Activated naive CD4-positive, alpha-beta T cell treated with anti-CD3 and anti-CD28 coated beads, Interleukin-2, amount 50 U/mL, for 72 hours (primary cell): ENCODE results near the gene TMEM144. TPM values are rescaled to one million over a fixed set of nuclear protein-coding genes. Genes with fewer than 3 reads are reported as not detected.

ENCODE experiments used
- ATAC-seq, 2 donors: fragments of 150-1000 bp; cut with Tn5 transposase; 2 replicates each; pipeline ENCODE4 v1.10.0; 2021; ENCODE audit warnings: mild to moderate bottlenecking in 2 of 2, moderate library complexity in 2 of 2
- DNase-seq, 2 donors: peaks; one replicate each; pipeline ENCODE4 v3.0.0; 2021 to 2022; ENCODE audit warnings: low spot score in 2 of 2
- H3K27ac Mint-ChIP-seq, 2 donors: one replicate each; pipeline ENCODE4 v1.8.0; 2022; ENCODE audit warnings: mild to moderate bottlenecking in 2 of 2, mixed read lengths in 2 of 2
- H3K36me3 Mint-ChIP-seq, 2 donors: one replicate each; pipeline ENCODE4 v1.8.0; 2022; ENCODE audit warnings: mixed read lengths in 2 of 2
- H3K9me3 Mint-ChIP-seq, 2 donors: one replicate each; pipeline ENCODE4 v1.8.0; 2022; ENCODE audit warnings: mixed read lengths in 2 of 2
- total RNA-seq, 2 donors: library from RNA; stranded (reverse); gene quantifications; one replicate each; pipeline ENCODE4 v1.2.3, GENCODE V29; 2022

Gene TMEM144
- total RNA-seq = under 1 TPM; 0.60 to 0.71 TPM

DNA sequence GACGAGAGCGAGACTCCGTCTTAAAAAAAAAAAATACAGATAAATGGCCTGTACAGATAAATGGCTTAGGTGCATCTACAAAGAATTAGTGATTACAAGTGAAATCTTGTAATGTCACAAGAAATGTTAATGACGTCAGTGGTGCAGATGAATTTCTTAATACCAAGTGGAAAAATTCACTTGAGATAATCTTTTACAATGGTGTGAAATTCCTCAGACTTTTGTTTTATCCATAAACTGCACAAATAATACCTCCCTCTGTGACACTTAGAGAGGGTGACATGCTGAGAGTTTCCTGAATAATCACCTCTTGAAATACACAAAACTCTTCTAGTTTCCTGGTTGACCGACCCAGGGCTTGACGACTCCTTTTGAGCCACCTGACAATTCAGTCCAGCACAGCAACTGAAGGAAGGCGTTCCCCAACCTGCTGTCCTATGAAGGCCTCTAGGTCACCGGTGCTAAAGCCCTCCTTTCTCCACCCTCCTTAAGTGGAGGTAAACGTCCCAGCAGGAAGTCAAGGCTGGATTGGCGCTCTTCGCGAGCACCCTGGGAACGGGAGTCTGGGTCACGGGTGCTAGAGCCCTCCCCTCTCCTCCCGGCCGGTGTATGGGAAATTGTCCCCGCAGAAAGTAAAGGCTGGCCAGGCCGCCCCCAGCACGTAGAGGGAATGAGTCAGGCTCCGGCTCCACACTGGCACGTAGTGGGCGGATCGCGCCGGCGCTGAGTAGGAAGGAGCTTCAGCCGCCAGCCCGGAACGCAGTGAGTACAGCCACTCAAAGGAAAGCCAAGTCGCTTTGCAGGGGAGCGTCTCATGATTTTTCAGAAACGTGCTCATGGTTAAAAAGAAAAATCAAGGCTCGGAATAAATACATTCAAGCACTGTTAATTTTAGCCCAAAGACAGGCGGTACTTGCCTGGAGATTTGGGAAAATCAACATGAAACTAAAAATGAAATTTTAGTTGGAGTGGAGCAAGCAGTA lies at the start of gene TMEM144:
TSS of gene TMEM144 (plus strand) at position 662 of the 983 bp plus-strand sequence. CDS start 2,182 bp downstream, outside the sequence.
- DNase-seq = peak in 1 of 2 donors; percentile 61
- ATAC-seq = peak; percentile 97 to 100
- Mint-ChIP-seq H3K36me3 (peaks cover 0 to 6% of the 10 kb centered on the region in 2 donors), H3K27ac (no peak within 1 kb of the TSS), H3K9me3 (peaks cover 0 to 4% of the 10 kb centered on the region in 2 donors)

DNA sequence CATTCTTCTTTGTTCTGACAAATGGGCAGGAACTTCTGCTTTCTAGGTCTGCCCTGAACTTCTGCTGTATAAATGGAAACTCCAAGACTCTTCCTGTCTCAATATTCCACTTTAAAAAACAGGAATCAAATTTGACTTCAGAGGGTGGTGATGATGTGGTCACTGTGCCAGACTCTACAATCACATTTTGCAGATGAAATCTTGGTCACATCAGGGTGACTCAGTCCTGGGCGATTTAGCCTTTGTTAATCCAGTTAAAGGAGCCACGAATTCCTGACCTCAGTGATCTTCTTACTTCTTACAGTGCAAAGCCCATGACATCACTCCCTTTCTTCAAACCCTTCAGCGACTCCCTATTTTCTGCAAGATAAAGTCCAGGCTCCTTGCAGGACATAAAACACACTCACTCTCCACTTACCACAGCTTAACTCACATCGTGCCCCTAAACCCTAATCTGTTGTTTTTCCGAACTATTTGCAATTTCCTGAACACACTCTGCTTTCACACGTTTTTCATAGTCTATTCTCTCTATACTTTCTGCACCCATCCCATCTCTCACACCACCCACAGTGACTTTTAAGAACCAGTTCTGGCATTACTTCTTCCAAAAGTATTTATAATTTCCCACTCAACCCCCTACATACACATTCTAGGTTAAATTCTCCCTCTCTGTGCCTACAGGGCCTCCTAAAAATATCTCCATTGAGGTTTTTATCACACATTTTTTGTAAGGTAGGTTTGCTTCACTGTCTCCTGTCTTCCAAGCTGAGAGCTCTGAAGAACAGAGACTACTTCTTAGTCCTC lies 48.5 kb upstream of the TMEM144 start:
- Mint-ChIP-seq H3K27ac (no peak overlapping the region), H3K9me3 (no peaks in the 10 kb centered on the region), H3K36me3 (no peaks in the 10 kb centered on the region)
- ATAC-seq = no peak
- DNase-seq = no peak

DNA sequence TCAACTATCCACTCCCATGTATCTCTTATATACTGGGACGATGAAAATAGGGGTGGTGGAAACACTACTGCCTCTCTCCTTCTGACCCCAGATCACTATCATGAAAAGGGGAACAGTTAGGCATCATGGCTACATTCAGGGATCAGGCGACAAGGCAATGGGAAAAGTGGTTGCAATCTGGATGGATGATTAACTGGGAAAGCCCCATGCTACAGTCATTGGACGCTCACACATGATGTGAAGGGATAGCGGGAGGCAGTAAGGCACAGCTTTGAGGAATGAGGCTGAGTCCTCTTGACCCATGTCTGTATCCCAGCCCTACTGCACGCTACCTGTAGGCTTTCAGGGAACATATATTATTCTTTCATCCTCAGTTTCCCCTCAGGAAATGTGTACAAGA lies 47.7 kb upstream of the TMEM144 start:
- no peaks in the 10 kb centered on the region for H3K9me3 Mint-ChIP-seq
- no peaks in the 10 kb centered on the region for H3K36me3 Mint-ChIP-seq
- no peak overlapping the region for H3K27ac Mint-ChIP-seq
- ATAC-seq = no peak
- no peak for DNase-seq

DNA sequence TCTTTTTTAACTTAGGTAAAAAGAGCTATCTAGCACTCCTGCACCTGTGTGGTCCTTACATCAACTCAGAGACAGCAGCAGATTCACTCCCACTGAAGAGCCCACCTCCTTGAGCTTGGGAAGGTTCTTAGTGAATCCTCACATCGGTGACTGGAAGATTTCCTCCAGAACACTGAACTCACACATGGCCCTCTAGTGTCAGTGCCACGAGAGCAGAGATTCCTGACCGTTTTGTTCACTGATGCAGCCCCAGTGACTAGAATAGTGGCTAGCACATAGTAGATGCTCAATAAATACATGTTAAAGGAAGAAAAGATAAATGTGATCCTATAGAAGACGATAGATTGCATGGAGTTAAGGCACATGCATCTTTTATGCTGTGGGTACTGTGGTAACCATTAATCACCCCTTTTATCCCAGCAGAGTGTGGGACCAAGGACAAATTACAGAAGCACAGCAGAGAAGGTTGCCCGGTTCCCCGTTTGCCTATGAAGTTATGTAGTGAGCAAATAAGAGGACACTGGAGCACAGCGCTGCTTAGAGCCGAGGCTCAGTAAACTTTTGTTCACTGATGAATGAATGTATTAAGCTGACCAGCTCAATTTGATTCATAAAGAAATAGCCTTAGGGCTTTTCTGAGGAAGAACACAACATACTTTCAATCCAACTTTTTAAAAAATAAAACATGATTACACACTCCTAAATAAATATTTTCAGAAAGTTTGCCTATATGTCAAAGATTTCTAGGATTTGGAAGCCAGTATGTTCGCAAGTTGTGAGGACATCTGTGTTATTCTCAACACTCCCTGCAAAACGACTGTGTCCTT lies 46.1 kb upstream of the TMEM144 start:
- no peaks in the 10 kb centered on the region for H3K36me3 Mint-ChIP-seq
- H3K9me3 Mint-ChIP-seq = no peaks in the 10 kb centered on the region
- ATAC-seq (no peak), DNase-seq (no peak)
- H3K27ac Mint-ChIP-seq = no peak overlapping the region

DNA sequence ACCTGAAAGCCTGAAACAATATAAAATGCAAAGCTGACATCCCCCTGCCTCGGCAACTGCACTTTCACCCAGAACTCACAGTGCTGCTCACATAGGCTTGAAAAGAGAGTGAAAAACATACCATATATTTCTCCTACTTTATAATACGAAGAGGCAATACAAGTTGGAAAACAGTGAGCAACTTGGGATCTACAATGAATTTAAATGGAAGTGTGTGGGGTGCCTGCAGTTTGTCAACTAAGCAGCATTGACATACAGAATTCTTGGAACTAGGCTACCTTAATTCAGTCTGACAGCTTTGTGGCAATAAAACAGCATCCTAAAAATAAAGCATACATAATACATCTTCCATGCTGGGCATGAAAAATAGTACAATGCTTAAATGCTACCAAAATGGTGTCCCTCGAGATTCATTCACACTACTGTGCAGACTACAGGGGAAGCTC lies 45.5 kb upstream of the TMEM144 start:
- no peaks in the 10 kb centered on the region for H3K9me3 Mint-ChIP-seq
- no peak for DNase-seq
- no peak overlapping the region for H3K27ac Mint-ChIP-seq
- ATAC-seq = no peak
- no peaks in the 10 kb centered on the region for H3K36me3 Mint-ChIP-seq

DNA sequence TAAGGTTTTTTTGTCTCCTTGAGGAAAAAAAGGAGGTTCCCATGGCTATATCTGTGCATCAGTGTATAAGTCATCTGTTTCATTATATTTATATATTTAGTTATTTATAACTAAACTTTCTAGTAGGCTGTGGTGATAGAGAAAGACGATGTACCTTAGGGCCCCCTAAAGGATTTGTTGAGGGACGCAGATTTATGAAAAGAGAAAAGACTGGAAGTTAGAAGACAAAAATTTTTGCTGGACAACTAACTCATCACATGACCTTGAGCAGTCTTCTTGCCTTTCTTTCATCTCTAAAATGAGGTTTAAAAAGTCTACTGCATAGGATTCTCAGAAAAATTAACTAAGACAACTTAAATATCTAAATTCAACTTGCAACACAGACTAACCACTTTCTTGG lies 43.6 kb upstream of the TMEM144 start:
- no peaks in the 10 kb centered on the region for H3K9me3 Mint-ChIP-seq
- no peak overlapping the region for H3K27ac Mint-ChIP-seq
- no peak for DNase-seq
- no peak for ATAC-seq
- no peaks in the 10 kb centered on the region for H3K36me3 Mint-ChIP-seq

DNA sequence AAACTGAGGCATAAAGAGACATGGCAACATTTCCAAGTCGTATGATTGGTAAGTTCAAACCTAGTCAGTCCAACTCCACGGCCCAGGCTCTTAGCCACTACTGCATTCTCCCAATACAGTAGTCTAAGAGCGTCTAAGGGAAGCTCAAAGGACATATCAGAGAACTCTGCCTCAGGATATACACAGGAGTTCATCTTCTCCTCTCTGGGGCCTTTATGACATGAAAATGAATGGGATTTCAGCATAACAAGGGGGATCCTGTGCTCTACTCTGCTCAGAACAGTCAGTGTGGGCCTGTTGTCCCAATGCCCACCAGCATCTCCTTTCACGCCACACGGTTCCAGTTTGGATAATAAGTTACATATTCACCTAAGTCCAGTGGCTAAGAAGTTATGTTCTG lies 41.7 kb upstream of the TMEM144 start:
- ATAC-seq = no peak

DNA sequence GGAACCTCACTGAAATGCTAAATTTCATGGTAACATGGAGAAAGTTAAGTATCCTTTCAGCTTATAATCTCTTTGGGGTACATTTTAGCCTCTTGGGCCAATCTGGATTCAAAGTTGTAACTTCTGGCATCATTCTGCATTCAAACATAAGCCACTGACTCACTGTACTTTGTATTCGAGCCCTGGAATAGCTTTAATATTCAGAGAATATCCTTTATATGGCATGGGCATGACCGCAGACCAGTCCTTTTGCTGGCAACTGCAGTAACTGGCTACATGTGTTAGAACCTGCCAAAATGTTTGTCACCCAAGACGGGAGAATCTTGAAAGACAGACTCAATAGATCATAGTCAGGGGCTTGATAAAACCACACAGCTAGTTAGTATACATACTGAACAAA lies 40.8 kb upstream of the TMEM144 start:
- no peak for ATAC-seq

More for the DNA sequence above, 41.7 kb upstream of the TMEM144 start:
- Mint-ChIP-seq H3K9me3 (no peaks in the 10 kb centered on the region), H3K36me3 (no peaks in the 10 kb centered on the region), H3K27ac (no peak overlapping the region)
- no peak for DNase-seq

DNA sequence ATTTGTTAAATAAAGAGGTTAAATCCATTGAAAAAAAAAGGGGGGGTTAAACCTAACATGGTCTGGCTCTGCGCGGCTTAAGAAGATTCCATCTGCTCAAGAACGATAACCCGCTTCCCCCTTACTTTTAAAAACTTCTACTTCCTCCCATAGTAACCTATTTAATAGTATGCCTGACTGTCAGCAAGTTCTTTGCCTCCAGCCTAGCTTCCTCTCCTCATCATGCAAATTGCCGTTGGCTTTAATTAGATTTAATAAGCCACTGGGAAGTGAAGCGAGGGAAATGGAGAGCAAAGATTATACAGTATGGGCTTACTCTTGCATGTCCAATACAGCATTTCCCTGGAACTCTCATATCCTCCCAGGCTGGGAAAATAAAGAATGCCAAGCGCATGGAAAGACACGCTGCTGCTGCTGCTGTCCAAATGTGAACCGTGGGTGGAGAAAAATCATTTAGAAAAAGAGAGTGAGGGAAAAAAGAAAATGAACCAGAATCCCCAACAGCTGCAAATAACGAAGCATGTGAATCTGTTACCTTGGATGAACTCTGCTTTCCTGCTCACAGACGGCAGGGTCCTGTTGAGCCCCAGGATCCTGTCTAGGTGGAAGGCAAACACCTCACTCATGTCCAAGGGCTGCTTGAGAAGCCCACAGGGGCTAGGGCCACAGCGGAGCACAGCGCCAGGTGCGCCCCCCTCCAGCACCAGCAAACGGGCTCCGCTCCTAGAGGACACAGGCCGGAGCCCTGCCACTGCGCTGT lies 40.2 kb upstream of the TMEM144 start:
- Mint-ChIP-seq H3K27ac (no peak overlapping the region), H3K9me3 (no peaks in the 10 kb centered on the region), H3K36me3 (no peaks in the 10 kb centered on the region)
- no peak for ATAC-seq
- no peak for DNase-seq

More for the DNA sequence above, 40.8 kb upstream of the TMEM144 start:
- Mint-ChIP-seq H3K36me3 (no peaks in the 10 kb centered on the region), H3K27ac (no peak overlapping the region), H3K9me3 (no peaks in the 10 kb centered on the region)
- no peak for DNase-seq

DNA sequence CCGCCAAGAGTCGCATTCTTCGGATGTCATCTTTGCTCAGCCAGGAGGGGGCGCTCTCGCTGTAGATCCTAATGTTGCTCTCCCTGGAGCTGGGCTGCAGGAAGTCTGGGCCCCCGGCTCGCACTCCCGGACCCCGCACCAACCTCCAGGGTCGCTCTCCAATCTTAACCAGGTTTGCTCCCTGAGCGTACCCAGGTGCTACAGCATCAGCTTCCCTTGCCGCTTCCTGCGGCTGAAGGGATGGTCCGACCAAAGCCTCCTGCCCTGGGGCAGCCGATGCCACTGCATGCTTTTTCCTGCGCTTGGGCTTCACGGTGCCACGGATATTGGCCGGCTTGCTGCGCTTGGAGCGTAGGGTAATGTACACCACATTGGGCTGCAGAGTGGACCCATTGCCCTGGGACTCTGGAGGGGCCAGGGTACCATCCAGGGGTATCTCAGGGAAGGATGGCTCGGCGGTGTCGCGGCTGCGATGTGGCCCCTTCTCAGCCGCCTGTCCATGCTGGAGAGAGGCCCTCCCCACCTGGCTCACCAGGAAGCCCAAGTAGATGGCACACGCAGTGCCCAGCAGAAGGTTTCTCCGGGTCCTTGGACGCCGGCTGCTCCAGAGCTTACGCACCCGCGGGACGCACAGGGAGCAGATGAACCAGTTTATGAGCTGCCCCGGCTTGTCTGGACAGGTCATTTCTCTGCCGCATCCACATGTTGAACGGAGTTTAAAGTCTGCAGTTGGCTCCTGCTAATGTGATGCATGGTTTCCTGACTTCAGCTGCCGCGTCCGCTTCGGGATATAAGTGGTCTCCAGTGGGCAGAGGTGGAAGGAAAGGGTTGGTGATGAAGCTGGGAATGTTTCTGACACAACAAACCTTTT lies 39.4 kb upstream of the TMEM144 start:
- Mint-ChIP-seq H3K36me3 (no peaks in the 10 kb centered on the region), H3K9me3 (no peaks in the 10 kb centered on the region), H3K27ac (no peak overlapping the region)
- peak in 1 of 2 donors; percentile 52 for DNase-seq
- peak in 1 of 2 donors; percentile 75 for ATAC-seq

DNA sequence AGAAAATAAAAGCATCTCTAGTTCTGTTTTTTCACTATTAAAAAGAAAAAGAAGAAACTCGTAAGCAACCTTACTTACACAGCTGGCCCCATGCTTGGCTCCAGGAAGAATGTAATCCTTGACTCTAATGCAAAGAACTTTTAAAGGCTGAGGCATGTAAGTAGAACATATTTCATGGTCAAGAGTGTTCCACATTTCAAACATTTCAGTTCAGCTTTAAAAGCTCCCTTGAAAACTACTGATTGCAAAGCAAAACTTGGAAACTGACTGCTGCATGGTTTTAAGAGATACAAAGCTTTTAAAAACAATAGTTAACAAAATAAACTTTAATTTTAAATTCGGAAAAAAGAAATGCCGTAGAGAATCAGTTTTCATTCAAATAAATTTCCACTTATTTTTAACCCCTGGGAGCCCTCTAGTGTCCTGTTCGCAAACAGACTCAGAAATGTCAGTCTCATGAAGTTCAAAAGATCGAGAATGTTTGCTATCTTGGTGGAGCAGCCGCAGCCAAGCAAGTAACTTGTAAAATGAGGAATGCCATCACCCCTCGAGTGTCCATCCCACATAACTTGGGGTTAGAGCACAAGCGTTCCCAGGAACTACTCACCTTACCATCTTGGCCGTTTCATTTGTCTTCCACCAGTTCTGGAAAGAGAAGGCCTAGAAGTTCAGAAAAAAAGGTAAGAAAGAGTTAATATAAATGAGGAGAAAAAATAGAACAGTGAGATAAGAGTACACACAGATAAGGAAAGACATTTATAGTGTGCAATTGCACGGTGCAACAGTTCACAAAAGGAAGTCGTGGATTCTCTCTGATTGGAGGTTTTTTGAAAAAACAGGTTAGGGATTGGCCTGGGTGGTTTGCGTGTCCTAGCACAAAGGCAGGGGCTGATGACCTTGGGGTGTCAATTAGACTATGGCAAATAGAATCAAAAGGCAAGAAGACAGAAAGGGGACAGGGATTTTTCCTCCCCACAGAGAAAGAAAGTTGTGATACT lies 37.7 kb upstream of the TMEM144 start, which contains the start of gene GASK1B:
TSS of gene GASK1B (minus strand) at position 765 of the 998 bp plus-strand sequence. CDS start 1,650 bp downstream, outside the sequence.
- H3K9me3 Mint-ChIP-seq = no peaks in the 10 kb centered on the region
- DNase-seq (no peak), ATAC-seq (peak in 1 of 2 donors; percentile 46)
- H3K36me3 Mint-ChIP-seq = no peaks in the 10 kb centered on the region
- H3K27ac Mint-ChIP-seq = no peak within 1 kb of the TSS

DNA sequence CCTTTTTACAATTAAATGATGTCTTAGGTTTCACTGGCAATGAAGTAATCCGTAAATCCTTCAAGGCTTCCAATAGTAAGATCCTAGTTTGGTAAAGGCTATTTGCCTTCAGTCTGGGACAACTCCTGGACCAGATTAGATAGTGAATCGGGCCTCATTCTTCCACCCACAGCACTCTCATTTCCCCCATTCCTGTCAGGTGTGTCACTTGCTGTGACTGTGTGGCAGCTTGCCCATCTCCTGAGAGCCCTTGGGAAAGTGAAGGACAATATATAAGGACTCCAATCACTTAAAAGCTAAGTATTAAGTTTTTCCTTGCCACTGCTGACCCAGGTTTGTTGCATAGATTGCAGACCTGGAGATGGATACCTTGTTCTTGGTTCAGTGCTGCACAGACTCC lies 34.2 kb upstream of the TMEM144 start:
- H3K9me3 Mint-ChIP-seq = no peaks in the 10 kb centered on the region
- H3K36me3 Mint-ChIP-seq = no peaks in the 10 kb centered on the region
- no peak overlapping the region for H3K27ac Mint-ChIP-seq
- DNase-seq (no peak), ATAC-seq (no peak)

DNA sequence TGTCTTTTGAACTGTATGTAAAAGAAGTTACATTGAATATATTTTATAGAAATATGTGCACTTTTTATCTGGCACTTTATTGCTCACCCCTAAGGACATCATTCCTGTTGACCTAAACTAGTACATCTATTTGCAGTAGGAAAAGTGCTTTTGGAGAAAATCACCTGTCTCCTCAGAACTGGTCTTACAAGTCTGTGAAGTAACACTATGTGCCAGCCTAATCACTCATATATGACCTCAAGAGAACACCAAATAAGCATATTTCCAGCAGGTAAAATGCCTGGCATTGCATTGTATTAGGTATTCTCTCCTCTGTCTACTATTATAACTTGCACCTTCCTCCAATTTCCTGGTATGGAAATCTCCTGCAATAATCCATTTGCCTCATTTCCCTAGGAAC lies 33.5 kb upstream of the TMEM144 start:
- Mint-ChIP-seq H3K9me3 (no peaks in the 10 kb centered on the region), H3K36me3 (no peaks in the 10 kb centered on the region), H3K27ac (no peak overlapping the region)
- DNase-seq (no peak), ATAC-seq (no peak)

DNA sequence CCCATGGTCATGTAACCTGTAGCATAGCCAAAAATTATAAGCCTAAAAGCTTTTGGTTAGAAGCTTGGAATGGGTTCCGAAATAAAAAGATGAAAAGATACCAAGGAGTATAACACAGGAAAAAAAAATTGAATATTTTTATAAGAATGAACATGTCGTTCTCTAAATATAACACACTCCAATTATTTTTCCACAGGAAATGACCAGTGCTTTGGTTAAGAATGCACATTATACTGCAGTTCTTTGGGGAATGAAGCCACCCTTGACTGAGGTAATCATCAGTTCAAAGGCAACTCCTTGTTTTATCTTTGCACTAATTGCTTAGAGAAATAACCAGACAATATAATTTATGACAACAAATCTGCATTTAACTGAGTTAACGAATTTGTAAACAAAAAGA lies 30.8 kb upstream of the TMEM144 start:
- H3K36me3 Mint-ChIP-seq = no peaks in the 10 kb centered on the region
- no peaks in the 10 kb centered on the region for H3K9me3 Mint-ChIP-seq
- ATAC-seq = no peak
- H3K27ac Mint-ChIP-seq = no peak overlapping the region
- no peak for DNase-seq
